GM21528 (cell line): ENCODE data around the gene ARPC1B.
"Not testable (repeated sequence)": the region's sequence is repeated elsewhere in the genome, so short reads cannot be mapped to it uniquely, and the experiment has no call there.

ENCODE experiments used
- ATAC-seq: cut with Tn5 transposase; IDR thresholded peaks from one replicate; pipeline ENCODE4 v1.9.1; 2021; ENCODE audit warnings: mild to moderate bottlenecking, moderate library complexity; ENCODE audit not compliant: unreplicated experiment, low FRiP score

The ARPC1B gene

GRCh38 chr7:99374111-99375064, at the start of gene ARPC1B:
Gene ARPC1B (plus strand): TSS chr7:99374730. CDS start chr7:99385715, 10,985 bp downstream.
- ATAC-seq, result peak; percentile 62

DNA sequence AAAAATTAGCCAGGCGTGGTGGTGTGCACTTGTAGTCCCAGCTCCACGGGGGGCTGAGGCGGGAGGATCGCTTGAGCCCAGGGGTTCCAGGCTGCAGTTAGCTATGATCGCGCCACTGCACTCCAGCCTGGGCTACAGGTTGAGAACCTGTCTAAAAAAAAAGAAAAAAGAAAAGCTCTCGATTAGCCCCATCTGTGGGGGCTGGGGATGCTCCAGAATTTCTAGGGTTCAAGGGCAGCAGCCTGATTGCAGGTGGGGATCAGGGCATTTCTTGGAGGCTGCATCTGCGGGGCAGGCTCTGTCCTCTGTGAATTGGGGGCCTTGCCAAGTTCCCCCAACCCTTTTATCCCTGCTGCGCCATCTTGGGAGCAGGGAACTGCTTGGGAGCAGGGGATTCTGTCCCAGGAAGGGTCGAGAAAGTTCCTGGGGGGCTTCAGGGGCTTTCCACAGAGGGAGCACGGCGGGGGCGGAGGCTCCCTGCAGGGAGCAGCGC, 49.5 kb upstream of the ARPC1B start:
- ATAC-seq, result no peak

DNA sequence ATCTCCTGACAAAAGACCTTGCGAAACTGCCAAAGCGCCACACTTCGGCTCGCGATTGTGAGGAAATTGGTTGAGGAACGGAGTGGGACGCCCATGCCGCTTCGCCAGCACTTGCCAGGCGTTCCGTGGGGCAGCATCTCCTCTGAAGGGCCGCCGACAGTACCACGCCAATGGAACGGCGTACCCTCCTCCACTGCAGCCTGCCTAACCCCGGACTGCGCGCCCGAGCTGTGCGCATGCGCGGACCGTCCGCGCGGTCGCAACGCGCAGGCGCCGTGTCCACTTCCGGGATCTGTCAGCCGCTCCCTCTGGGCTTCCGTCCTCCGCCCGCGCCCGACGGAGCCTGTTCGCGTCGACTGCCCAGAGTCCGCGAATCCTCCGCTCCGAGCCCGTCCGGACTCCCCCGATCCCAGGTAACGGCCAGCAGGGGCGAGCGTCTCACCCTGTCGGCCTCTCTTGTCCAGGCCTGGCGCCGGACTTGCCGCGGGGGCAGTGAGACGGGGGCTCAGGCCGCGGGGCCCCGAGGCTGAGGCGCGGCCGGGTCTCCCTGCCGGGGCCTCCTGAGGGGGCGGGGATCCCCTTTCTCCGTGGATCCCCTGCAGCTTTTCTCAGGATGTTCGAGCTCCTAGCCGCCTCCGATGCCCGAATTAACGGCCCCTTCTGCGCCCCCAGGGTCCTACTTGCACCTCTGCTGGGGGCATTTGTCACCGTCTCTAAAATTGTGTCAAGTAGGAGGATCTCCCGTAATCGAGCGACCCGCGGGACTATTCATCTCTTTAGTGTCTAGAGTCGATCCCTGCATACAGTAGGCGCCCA, 48.7 kb upstream of the ARPC1B start, which contains the start of gene ARPC1A:
TSS of gene ARPC1A (plus strand) at position 307 of the 816 bp plus-strand sequence. CDS start 7,456 bp downstream, outside the sequence.
- ATAC-seq, result peak; percentile 87

DNA sequence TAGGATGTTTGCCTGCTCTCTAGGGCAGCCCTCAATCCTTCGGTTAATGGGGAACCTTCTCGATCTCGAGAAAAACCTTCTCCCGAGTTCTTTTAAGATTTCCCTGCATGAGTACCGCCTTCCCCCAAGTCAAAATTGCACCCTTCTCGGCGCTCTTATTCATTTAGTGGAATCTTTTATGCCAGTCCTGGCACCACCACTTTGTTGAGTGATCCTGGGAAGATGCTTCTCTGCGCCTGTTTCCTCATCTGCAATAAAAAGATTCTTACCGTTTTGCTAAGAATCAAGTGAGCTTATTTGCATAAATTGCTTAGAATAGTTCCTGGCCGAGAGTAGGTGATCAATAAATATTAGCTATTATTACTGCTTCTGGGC, 48.1 kb upstream of the ARPC1B start:
- ATAC-seq, result no peak

GRCh38 chr7:99330314-99330961, 44.1 kb upstream of the ARPC1B start:
- ATAC-seq, result not testable (repeated sequence)

DNA sequence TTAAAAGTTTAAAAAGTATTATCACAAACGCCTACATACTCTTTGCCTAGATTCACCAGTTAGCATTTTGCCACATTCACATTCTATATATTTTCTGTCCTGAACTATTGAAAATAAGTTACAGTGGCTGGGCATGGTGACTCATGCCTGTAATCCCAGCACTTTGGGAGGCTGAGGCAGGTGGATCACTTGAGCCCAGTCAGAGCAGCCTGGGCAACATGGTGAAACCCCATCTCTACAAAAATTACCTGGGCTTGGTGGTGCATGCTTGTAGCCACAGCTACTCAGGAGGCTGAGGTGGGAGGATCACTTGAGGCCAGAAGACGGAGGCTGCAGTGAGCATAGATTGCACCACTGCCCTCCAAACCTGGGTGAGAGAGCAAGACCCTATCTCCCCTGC, 43.5 kb upstream of the ARPC1B start:
- ATAC-seq, result no peak

DNA sequence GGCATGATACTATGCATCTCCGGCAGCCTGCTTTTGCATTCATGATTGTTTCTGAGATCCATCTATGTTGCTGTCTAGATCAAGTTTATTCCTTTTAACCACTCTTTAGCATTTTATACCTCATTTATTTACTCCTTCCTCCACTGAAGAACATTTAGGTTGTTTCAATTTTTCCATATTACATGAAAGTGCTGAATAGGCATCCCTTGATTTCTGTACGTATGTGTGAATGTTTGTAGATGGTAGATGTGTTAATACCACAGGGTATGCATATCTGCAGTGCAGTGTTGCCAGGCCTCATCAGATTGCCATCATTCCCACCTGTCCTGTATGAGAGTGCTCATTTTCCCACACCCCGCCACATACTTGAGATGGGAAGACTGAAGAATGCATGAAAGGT, 34.9 kb upstream of the ARPC1B start:
- ATAC-seq, result no peak

- no peak for ATAC-seq
These were observed 33.9 kb upstream of the ARPC1B start for GRCh38 chr7:99340659-99341058.

DNA sequence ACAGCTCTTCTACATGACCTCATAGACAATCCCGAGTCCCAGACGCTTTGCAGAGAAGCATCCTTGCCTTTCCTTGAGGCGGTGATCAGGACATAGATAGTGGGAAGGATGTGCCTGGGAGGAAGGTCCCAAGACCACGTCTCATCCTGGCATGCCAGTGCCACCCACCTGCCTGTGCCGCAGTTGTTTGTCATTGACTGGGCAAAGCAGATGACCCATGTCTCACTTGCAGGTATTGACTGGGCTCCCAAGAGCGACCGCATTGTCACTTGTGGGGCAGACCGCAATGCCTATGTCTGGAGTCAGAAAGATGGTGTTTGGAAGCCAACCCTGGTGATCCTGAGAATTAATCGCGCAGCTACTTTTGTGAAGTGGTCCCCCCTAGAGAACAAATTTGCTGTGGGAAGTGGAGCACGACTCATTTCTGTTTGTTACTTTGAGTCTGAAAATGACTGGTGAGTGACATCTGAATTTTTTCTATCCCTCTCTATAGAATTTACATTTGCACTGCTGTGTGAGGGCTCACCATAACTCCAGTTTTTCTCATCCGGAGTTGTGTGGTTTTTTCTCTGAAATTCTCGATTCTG, 30.4 kb upstream of the ARPC1B start:
- no peak for ATAC-seq

GRCh38 chr7:99350641-99351040, 23.9 kb upstream of the ARPC1B start:
- not testable (repeated sequence) for ATAC-seq

DNA sequence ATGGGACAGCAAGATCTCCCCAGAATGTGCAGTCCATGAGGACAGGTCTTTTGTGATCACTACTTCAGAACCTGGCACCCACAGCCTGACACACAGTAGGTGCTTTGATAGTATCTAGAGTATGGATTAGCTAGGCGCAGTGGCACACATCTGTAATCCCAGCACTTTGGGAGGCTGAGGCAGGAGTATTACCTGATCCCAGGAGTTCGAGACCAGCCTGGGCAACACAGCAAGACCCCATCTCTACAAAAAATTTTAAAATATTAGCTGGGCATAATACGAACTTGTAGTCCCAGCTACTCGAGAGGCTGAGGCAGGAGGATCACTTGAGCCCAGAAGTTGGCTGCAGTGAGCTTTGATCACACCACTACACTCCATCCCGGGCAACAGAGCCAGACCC, 22.3 kb upstream of the ARPC1B start:
- ATAC-seq, result no peak

GRCh38 chr7:99355098-99355497, 19.4 kb upstream of the ARPC1B start:
- no peak for ATAC-seq

GRCh38 chr7:99357701-99358490, 16.6 kb upstream of the ARPC1B start:
- ATAC-seq, result no peak

- ATAC-seq, result not testable (repeated sequence)
These were observed 16.0 kb upstream of the ARPC1B start for GRCh38 chr7:99358521-99358920.

- ATAC-seq, result no peak
These were observed 14.9 kb upstream of the ARPC1B start for GRCh38 chr7:99359465-99360154.

DNA sequence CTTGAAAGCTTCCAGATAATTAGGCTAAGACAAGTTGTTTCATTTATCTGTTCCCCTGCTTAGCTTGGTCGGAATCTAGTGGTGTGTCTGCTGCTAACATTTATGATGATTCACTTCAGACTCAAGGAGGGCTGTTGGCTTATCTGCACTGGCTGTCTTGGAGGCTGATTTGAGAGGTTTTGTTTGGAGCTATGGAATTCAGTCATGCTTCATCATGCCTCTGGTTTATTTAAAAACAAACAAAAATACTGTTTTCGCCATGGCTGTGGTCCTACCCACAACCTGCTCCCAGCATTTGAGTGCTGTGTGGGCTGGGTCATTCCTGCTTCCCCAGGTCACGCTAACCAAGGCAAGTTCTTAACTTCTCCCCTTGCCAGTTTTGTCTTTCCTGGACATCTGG, 11.7 kb upstream of the ARPC1B start:
- no peak for ATAC-seq

GRCh38 chr7:99363286-99363685, 11.2 kb upstream of the ARPC1B start:
- no peak for ATAC-seq

DNA sequence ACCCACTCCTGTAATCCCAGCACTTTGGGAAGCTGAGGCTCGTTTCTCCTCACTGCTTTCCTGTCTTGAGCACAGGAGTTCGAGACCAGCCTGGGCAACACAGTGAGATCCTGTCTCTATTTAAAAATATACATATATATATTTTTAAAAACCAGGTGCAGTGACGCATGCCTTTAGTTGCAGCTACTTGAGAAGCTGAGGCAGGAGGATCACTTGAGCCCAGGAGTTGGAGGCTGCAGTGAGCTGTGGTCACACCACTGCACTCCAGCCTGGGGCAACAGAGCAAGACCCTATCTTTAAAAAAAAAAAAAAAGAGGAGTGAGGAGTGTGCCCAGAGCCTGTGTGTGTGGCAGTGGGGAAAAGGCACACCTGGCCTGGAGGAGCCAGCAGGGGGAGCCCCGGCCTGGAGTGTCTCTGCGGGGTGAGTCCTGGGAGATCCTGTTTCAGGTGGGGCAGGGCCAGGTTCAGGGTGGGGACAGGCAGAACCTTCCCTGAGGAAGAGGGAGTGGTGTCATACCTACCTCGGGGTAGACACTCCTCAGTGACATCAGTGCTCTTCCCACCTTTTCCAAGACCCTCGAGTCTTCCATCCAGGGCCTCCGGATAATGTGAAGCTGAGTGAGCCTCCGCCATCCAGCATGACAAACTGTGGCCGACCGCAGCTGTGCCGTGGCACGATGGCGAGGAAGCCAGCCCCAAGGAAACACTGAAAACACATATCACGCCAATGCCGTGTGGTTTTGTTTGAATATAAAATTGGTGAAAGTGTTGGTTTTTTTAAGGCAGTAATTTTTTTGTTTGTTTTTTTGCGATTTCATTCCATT, 9.0 kb upstream of the ARPC1B start:
- no peak for ATAC-seq
